ENCODE measurements around the gene UNCX. TPM values are rescaled to one million over a fixed set of nuclear protein-coding genes. Genes with fewer than 3 reads are reported as not detected.

The UNCX gene
- total RNA-seq, result not detected
- polyA plus RNA-seq, result not detected
- long read RNA-seq, donor 1, result 0 reads
- long read RNA-seq, donor 2, result 0 reads
- long read RNA-seq, donor 3, result 0 reads

- Histone ChIP-seq H3K4me3 (no peak within 1 kb of the TSS), H3K27me3 (peaks cover 75 to 95% (median 87%) of the 10 kb centered on the region in 9 donors), H3K36me3 (no peaks in the 10 kb centered on the region), H3K9me3 (no peaks in the 10 kb centered on the region), H3K27ac (no peak within 1 kb of the TSS), H3K4me1 (peaks cover 0 to 42% (median 3%) of the 10 kb centered on the region in 12 donors)
- ATAC-seq (no peak), DNase-seq (no peak)
- TF ChIP-seq CTCF (IDR thresholded peaks at IDR 0.05), result no peak
- no peak for TF ChIP-seq POLR2A (IDR thresholded peaks at IDR 0.05)
- 1 to 6% (median 3%) methylated on average over 25 to 81 of the region's 81 CpGs for WGBS, 4 donors
- intact Hi-C loops (cut with DNase I), result no loop called here
These were observed at the start of gene UNCX for GRCh38 chr7:1232623-1233332. Gene UNCX, plus strand, starts transcription at chr7:1232872. Its CDS starts 146 bp downstream, at chr7:1233018.

GRCh38 chr7:1187127-1187526 lies 45.5 kb upstream of the UNCX start:
- WGBS, 4 donors, result 84 to 89% (median 84%) methylated on average over 11 of the region's 11 CpGs
- peaks cover 0 to 28% (median 11%) of the 10 kb centered on the region in 9 donors for H3K27me3 ChIP-seq

GRCh38 chr7:1188720-1189294 lies 43.9 kb upstream of the UNCX start:
- Histone ChIP-seq H3K36me3 (no peaks in the 10 kb centered on the region), H3K4me1 (peaks cover 0 to 8% (median 0%) of the 10 kb centered on the region in 12 donors), H3K9me3 (no peaks in the 10 kb centered on the region), H3K27ac (no peak overlapping the region), H3K27me3 (peaks cover 0 to 39% (median 15%) of the 10 kb centered on the region in 9 donors), H3K4me3 (no peak overlapping the region)
- DNase-seq, result no peak
- 87 to 95% (median 88%) methylated on average over 5 to 6 of the region's 6 CpGs for WGBS, 4 donors
- intact Hi-C loops (cut with DNase I), result no loop called here
- TF ChIP-seq POLR2A (IDR thresholded peaks at IDR 0.05) (no peak), CTCF (IDR thresholded peaks at IDR 0.05) (no peak)
- ATAC-seq, result no peak

More at GRCh38 chr7:1187127-1187526, 45.5 kb upstream of the UNCX start:
- ATAC-seq (no peak), DNase-seq (no peak)
- H3K4me3 ChIP-seq, result no peak overlapping the region
- H3K9me3 ChIP-seq, result no peaks in the 10 kb centered on the region
- intact Hi-C loops (cut with DNase I), result no loop called here
- no peak overlapping the region for H3K27ac ChIP-seq
- H3K4me1 ChIP-seq, result peaks cover 0 to 3% (median 0%) of the 10 kb centered on the region in 12 donors
- TF ChIP-seq POLR2A (IDR thresholded peaks at IDR 0.05), result no peak
- no peak for TF ChIP-seq CTCF (IDR thresholded peaks at IDR 0.05)
- H3K36me3 ChIP-seq, result no peaks in the 10 kb centered on the region

All from heart left ventricle (tissue), 16 donors.